H1 (cell line): ENCODE data around the gene CRYBG1. TPM values are rescaled to one million over a fixed set of nuclear protein-coding genes. Genes with fewer than 3 reads are reported as not detected.

Experiments
- CTCF ChIA-PET: fragments of 300-600 bp; sonication (Branson Sonifier 250); formaldehyde crosslinking; loops from one replicate; lab custom pipeline; 2021; ENCODE audit not compliant: partially characterized antibody; lab: Charles Lee
- POLR2A ChIA-PET: fragments of 300-600 bp; sonication (Branson Sonifier 250); formaldehyde crosslinking; loops from one replicate; lab custom pipeline; 2021; ENCODE audit warnings: inconsistent platforms; ENCODE audit not compliant: partially characterized antibody; lab: Charles Lee
- DNase-seq, 2 experiments: peaks; one replicate each; pipeline versions ENCODE4 v3.0.0 to v3.0.0-alpha.2; 2010 to 2022; ENCODE audit warnings: low spot score in 2 of 2, low read depth in 1 of 2, mixed read lengths in 1 of 2
- FAIRE-seq: peaks from 2 replicates; lab custom pipeline; 2011; peaks lifted over from hg19 to GRCh38; lab: Jason Lieb, UNC
- H2AFZ ChIP-seq: 2 replicates; pipeline ENCODE4 v1.8.1; 2012; ENCODE audit warnings: low read length, inconsistent platforms
- H2AK5ac ChIP-seq: 2 replicates; pipeline ENCODE4 v1.6.1; 2013; ENCODE audit warnings: low read depth, low read length
- H2BK120ac ChIP-seq: replicated peaks from 2 replicates; pipeline ENCODE3; 2013; ENCODE audit warnings: low read depth, low read length, inconsistent platforms
- H2BK12ac ChIP-seq: 2 replicates; pipeline ENCODE4 v1.6.1; 2013; ENCODE audit warnings: low read depth, low read length
- H2BK15ac ChIP-seq: 2 replicates; pipeline ENCODE4 v1.6.1; 2013; ENCODE audit warnings: low read length
- H2BK20ac ChIP-seq: 2 replicates; pipeline ENCODE4 v1.6.1; 2013; ENCODE audit warnings: low read length
- H2BK5ac ChIP-seq: 2 replicates; pipeline ENCODE4 v1.6.1; 2013; ENCODE audit warnings: low read depth, low read length
- H3K14ac ChIP-seq: 2 replicates; pipeline ENCODE4 v1.6.1; 2013; ENCODE audit warnings: inconsistent platforms; ENCODE audit not compliant: insufficient read length
- H3K18ac ChIP-seq: 2 replicates; pipeline ENCODE4 v1.6.1; 2013; ENCODE audit warnings: low read length; ENCODE audit errors: extremely low read depth
- H3K23ac ChIP-seq: 2 replicates; pipeline ENCODE4 v1.6.1; 2013; ENCODE audit warnings: inconsistent platforms; ENCODE audit not compliant: insufficient read length
- H3K23me2 ChIP-seq: 2 replicates; pipeline ENCODE4 v1.6.1; 2013; ENCODE audit warnings: low read depth, low read length
- H3K27ac ChIP-seq: 2 replicates; pipeline ENCODE4 v1.6.1; 2011; ENCODE audit warnings: low read depth, low read length, inconsistent platforms
- H3K27me3 ChIP-seq, 4 experiments: replicated peaks in 1 of 4; 1 replicate in 1 of 4; 2 replicates in 3 of 4; pipeline versions ENCODE4 v1.6.1 to v1.8.1; 2011 to 2013; ENCODE audit warnings: low read length in 3 of 4, mild to moderate bottlenecking in 3 of 4, inconsistent platforms in 2 of 4, mixed read lengths in 2 of 4, moderate library complexity in 1 of 4; ENCODE audit not compliant: control insufficient read depth in 3 of 4, insufficient read depth in 3 of 4; ENCODE audit errors: extremely low read depth in 1 of 4
- H3K36me3 ChIP-seq, 4 experiments: 2 replicates each; pipeline versions ENCODE4 v1.6.1 to v1.8.1; 2011 to 2013; ENCODE audit warnings: mild to moderate bottlenecking in 4 of 4, low read length in 3 of 4, moderate library complexity in 2 of 4, control low read depth in 1 of 4, inconsistent platforms in 1 of 4; ENCODE audit not compliant: insufficient read depth in 4 of 4, control insufficient read depth in 2 of 4
- H3K4ac ChIP-seq: replicated peaks from 2 replicates; pipeline ENCODE3; 2013; ENCODE audit warnings: low read length, low read depth, mixed read lengths, inconsistent platforms; ENCODE audit not compliant: insufficient read length
- H3K4me1 ChIP-seq, 4 experiments: replicated peaks in 1 of 4; 1 replicate in 1 of 4; 2 replicates in 3 of 4; pipeline versions ENCODE4 v1.6.1 to v1.8.1; 2011 to 2013; ENCODE audit warnings: low read length in 3 of 4, inconsistent platforms in 2 of 4, mixed read lengths in 1 of 4; ENCODE audit not compliant: insufficient read depth in 4 of 4, control insufficient read depth in 3 of 4
- H3K4me2 ChIP-seq, 2 experiments: 2 replicates each; pipeline versions ENCODE4 v1.6.1 to v1.8.1; 2011 to 2013; ENCODE audit warnings: low read depth in 2 of 2, low read length in 2 of 2, control low read depth in 1 of 2, inconsistent platforms in 1 of 2, mild to moderate bottlenecking in 1 of 2; ENCODE audit not compliant: insufficient read depth in 1 of 2
- H3K4me3 ChIP-seq, 4 experiments: fragments of 200-600, 300-600 bp in 1 of 4; sonication (generic), shearing (Covaris generic), sonication (Bioruptor Twin) in 1 of 4; 2 replicates each; pipeline versions ENCODE4 v1.5.1 to v1.8.1; 2011 to 2016; ENCODE audit warnings: low read length in 4 of 4, low read depth in 3 of 4, control low read depth in 2 of 4, inconsistent platforms in 2 of 4, mild to moderate bottlenecking in 2 of 4, mixed read lengths in 1 of 4, moderate library complexity in 1 of 4; ENCODE audit not compliant: insufficient read depth in 2 of 4; ENCODE audit errors: extremely low read depth in 1 of 4
- H3K56ac ChIP-seq: replicated peaks from 2 replicates; pipeline ENCODE3; 2013; ENCODE audit warnings: low read depth, mild to moderate bottlenecking, mixed read lengths, low read length, inconsistent platforms; ENCODE audit not compliant: insufficient read length
- H3K79me1 ChIP-seq: 2 replicates; pipeline ENCODE4 v1.6.1; 2013; ENCODE audit warnings: low read depth, low read length, control low read depth
- H3K79me2 ChIP-seq, 2 experiments: 2 replicates each; pipeline versions ENCODE4 v1.6.1 to v1.8.1; 2012 to 2013; ENCODE audit warnings: low read length in 2 of 2, mild to moderate bottlenecking in 2 of 2, inconsistent platforms in 1 of 2; ENCODE audit not compliant: insufficient read depth in 2 of 2, control insufficient read depth in 1 of 2
- H3K9ac ChIP-seq, 4 experiments: replicated peaks in 1 of 4; 1 replicate in 1 of 4; 2 replicates in 3 of 4; pipeline versions ENCODE4 v1.6.1 to v1.8.1; 2011 to 2013; ENCODE audit warnings: low read depth in 3 of 4, low read length in 3 of 4, control low read depth in 2 of 4, mild to moderate bottlenecking in 2 of 4, moderate library complexity in 2 of 4, inconsistent platforms in 1 of 4; ENCODE audit errors: extremely low read depth in 1 of 4
- H3K9me3 ChIP-seq, 2 experiments: 2 replicates each; pipeline versions ENCODE4 v1.6.1 to v1.8.1; 2012 to 2013; ENCODE audit warnings: mild to moderate bottlenecking in 2 of 2, moderate library complexity in 2 of 2, control low read depth in 1 of 2, inconsistent platforms in 1 of 2, low read depth in 1 of 2, low read length in 1 of 2, mixed read lengths in 1 of 2; ENCODE audit not compliant: insufficient read depth in 2 of 2
- H4K20me1 ChIP-seq, 2 experiments: replicated peaks in 1 of 2; 2 replicates each; pipeline versions ENCODE3 to v1.8.1; 2011 to 2013; ENCODE audit warnings: inconsistent platforms in 2 of 2, low read length in 2 of 2, mild to moderate bottlenecking in 1 of 2; ENCODE audit not compliant: insufficient read depth in 2 of 2, control insufficient read depth in 1 of 2
- H4K5ac ChIP-seq: 2 replicates; pipeline ENCODE4 v1.6.1; 2013; ENCODE audit warnings: low read length, low read depth, mixed read lengths, inconsistent platforms; ENCODE audit not compliant: insufficient read length
- H4K8ac ChIP-seq: 2 replicates; pipeline ENCODE4 v1.8.0; 2013; ENCODE audit warnings: mild to moderate bottlenecking, moderate library complexity, low read length, inconsistent platforms; ENCODE audit not compliant: insufficient read depth; ENCODE audit errors: extremely low read depth
- H4K91ac ChIP-seq: replicated peaks from 2 replicates; pipeline ENCODE3; 2013; ENCODE audit warnings: low read length, mixed read lengths, inconsistent platforms; ENCODE audit not compliant: insufficient read length
- EGR1 ChIP-seq: IDR thresholded peaks from 2 replicates; pipeline ENCODE4 v1.6.1; 2011; ENCODE audit warnings: low read depth, low read length, borderline replicate concordance
- FOSL1 ChIP-seq: IDR thresholded peaks from 2 replicates; pipeline ENCODE4 v1.6.1; 2011; ENCODE audit warnings: mild to moderate bottlenecking, low read depth, low read length, moderate library complexity; ENCODE audit not compliant: insufficient read depth
- KDM4A ChIP-seq: IDR thresholded peaks from one replicate; pipeline ENCODE4 v1.7.1; 2012; ENCODE audit warnings: low read depth, mild to moderate bottlenecking, moderate library complexity, low read length, inconsistent platforms; ENCODE audit not compliant: severe bottlenecking
- POLR2A ChIP-seq, 2 experiments: IDR thresholded peaks; 1 replicate in 1 of 2; 2 replicates in 1 of 2; pipeline ENCODE4 v1.6.1; 2011; ENCODE audit warnings: low read depth in 2 of 2, low read length in 2 of 2, mild to moderate bottlenecking in 2 of 2; ENCODE audit errors: control extremely low read depth in 1 of 2
- RNF2 ChIP-seq: fragments of 200-900, 300-1000 bp; sonication (generic); IDR thresholded peaks from 2 replicates; pipeline ENCODE4 v1.7.1; 2016; ENCODE audit warnings: borderline replicate concordance, low read depth, mild to moderate bottlenecking, antibody characterized with exemption, low read length; ENCODE audit not compliant: poor library complexity, severe bottlenecking; ENCODE audit errors: missing control alignments
- SIRT6 ChIP-seq: IDR thresholded peaks from one replicate; pipeline ENCODE4 v1.7.1; 2012; ENCODE audit warnings: low read length, inconsistent platforms
- SP4 ChIP-seq: IDR thresholded peaks from 2 replicates; pipeline ENCODE4 v1.6.1; 2012; ENCODE audit warnings: low read length, inconsistent platforms
- WGBS, 2 experiments: shearing (Covaris generic) in 1 of 2; methylation state at CpG; one replicate each; pipeline versions ENCODE4 v1.1.6 to v1.1.7; 2013 to 2015; ENCODE audit warnings: low lambda C conversion rate in 2 of 2, mixed read lengths in 2 of 2, inconsistent platforms in 1 of 2, low coverage in 1 of 2, missing lambda C conversion rate in 1 of 2; ENCODE audit not compliant: insufficient replicate concordance in 2 of 2, insufficient coverage in 1 of 2, insufficient read length in 1 of 2; ENCODE audit errors: extremely low coverage in 1 of 2, missing lambda C conversion rate in 1 of 2; 5-methylcytosine and 5-hydroxymethylcytosine counted together
- polyA plus RNA-seq, 7 experiments: library from polyadenylated mRNA; depleted of rRNA in 3 of 7; stranded (reverse) in 5 of 7; unstranded in 2 of 7; fragments of >200 nt in 5 of 7; fragments of 200-250 nt in 2 of 7; gene quantifications; 1 replicate in 5 of 7; 2 replicates in 1 of 7; 4 replicates in 1 of 7; pipeline versions ENCODE4 v1.2.1 to v1.2.3, GENCODE V29; 2011 to 2013; ENCODE audit warnings: missing spikeins in 2 of 7, mixed read lengths in 2 of 7
- total RNA-seq: library from RNA; stranded (reverse); fragmentation: NEBNext Ultra II Directional; extraction: Animal tissue kit (Norgen Biotek cat#: 25700); gene quantifications from 2 replicates; pipeline ENCODE4 v1.2.1, GENCODE V29; 2021

The CRYBG1 gene
- total and polyA plus RNA-seq, 2 of the 8 experiments (the other 6 are each of a cell fraction or from before 2014, with no cell fraction given) = 2.2 to 11.6 TPM

DNA sequence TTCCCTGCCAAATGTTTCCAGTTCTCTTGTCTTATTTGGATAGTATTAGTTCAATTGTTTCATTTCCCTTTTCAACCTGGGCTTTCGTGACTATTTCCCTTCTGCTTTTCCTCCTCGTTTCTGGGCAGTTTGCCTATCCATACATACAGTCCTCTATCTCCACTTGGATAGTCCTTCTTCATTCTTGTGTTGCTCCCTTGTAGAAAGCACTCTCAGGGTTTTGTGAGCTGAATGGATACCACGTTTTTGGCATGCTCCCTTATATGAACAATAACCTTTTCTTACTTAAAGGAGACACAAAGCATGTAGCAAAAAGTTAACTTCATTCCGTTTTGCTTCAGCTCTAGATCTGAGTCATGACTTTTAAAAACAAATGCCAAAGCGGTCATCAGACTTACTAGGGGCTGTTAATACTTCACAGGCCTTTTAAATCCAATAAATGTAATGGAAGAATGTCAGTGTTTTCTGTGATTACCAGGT lies 16.6 kb downstream of the CRYBG1 start:
- Histone ChIP-seq H2BK120ac (no peak overlapping the region), H3K23ac (no peak overlapping the region), H3K4me1 (no peaks in the 10 kb centered on the region; a peak in 1 of 7 replicates), H3K27me3 (no peaks in the 10 kb centered on the region), H3K79me1 (no peaks in the 10 kb centered on the region), H3K23me2 (no peaks in the 10 kb centered on the region), H3K14ac (no peak overlapping the region), H2AK5ac (no peak overlapping the region), H2AFZ (no peak overlapping the region), H3K36me3 (no peaks in the 10 kb centered on the region; a peak in 1 of 8 replicates), H3K27ac (no peak overlapping the region), H3K18ac (no peak overlapping the region), H2BK5ac (no peak overlapping the region), H4K8ac (no peak overlapping the region), H2BK15ac (no peak overlapping the region), H3K9me3 (no peaks in the 10 kb centered on the region), H3K4me2 (no peak overlapping the region), H3K9ac (no peak overlapping the region), H3K4ac (no peak overlapping the region), H2BK12ac (no peak overlapping the region), H3K4me3 (no peak overlapping the region), H4K5ac (no peak overlapping the region), H3K56ac (no peak overlapping the region), H4K20me1 (peaks cover 0 to 2% of the 10 kb centered on the region in 2 experiments), H4K91ac (no peak overlapping the region), H3K79me2 (no peaks in the 10 kb centered on the region), H2BK20ac (no peak overlapping the region)
- ChIA-PET POLR2A (no interaction called here), CTCF (interaction anchor here (1.4 kb wide), 1 partner anchor 189 kb away, joined by 4 read pairs; no protein-coding TSS in a partner anchor)
- FAIRE-seq (no peak), DNase-seq (no peak)
- TF ChIP-seq SIRT6 = no peak
- no peak for TF ChIP-seq SP4
- TF ChIP-seq RNF2 = no peak
- no peak for TF ChIP-seq FOSL1
- no peak for TF ChIP-seq POLR2A (IDR thresholded peaks at IDR 0.05; ENCODE audit: control extremely low read depth in 1 of 2, low read depth in 2 of 2, low read length in 2 of 2)
- TF ChIP-seq KDM4A = no peak
- TF ChIP-seq EGR1 = no peak
- WGBS, 2 experiments = 84% methylated on average over 5 of the region's 5 CpGs; no CpG with 5 or more reads in 1 of the 2 experiments
